Liver (tissue), 3 donors: ENCODE data around the gene MSTO1.

ENCODE experiments used
- CTCF ChIP-seq: fragments of 150-350 bp; IDR thresholded peaks from 2 replicates; pipeline ENCODE4 v1.5.1; 2017; ENCODE audit warnings: improper control_type of control experiment, low read depth, low read length; ENCODE audit not compliant: missing input control
- EGR1 ChIP-seq, 2 donors: IDR thresholded peaks; 2 replicates each; pipeline ENCODE4 v1.6.1; 2016 to 2018; ENCODE audit warnings: antibody characterized with exemption in 2 of 2, low read depth in 2 of 2
- donor health status: healthy.
- donor health status: healthy.

GRCh38 chr1:155598842-155599331 is 11.1 kb upstream of the MSTO1 start:
- no peak for TF ChIP-seq EGR1 (IDR thresholded peaks at IDR 0.05; ENCODE audit: low read depth in 2 of 2)
- no peak for TF ChIP-seq CTCF
